Coronary artery (tissue), 2 donors: ENCODE results near the gene GMDS.

ENCODE experiments used
- DNase-seq: peaks from one replicate; pipeline ENCODE4 v3.0.0-alpha.2; 2017; ENCODE audit warnings: low spot score
- H3K27ac ChIP-seq, 2 donors: fragments of 200-600 bp; sonication (generic); one replicate each; pipeline ENCODE4 v1.5.1; 2016 to 2019
- H3K4me3 ChIP-seq: fragments of 200-600 bp; sonication (generic); 2 replicates; pipeline ENCODE4 v1.5.1; 2016; ENCODE audit warnings: mild to moderate bottlenecking, moderate library complexity
- CTCF ChIP-seq: fragments of 200-600 bp; sonication (generic); IDR thresholded peaks from one replicate; pipeline ENCODE4 v1.5.1; 2019; ENCODE audit warnings: antibody characterized with exemption

GMDS gene

GRCh38 chr6:2118136-2118535, 127.3 kb downstream of the GMDS start:
- Histone ChIP-seq H3K27ac (peak overlapping the region; percentile 52 to 87), H3K4me3 (peak overlapping the region; percentile 27)
- DNase-seq: no peak
- TF ChIP-seq CTCF: no peak

GRCh38 chr6:2117447-2117846, 128.0 kb downstream of the GMDS start:
- H3K4me3 ChIP-seq: peak overlapping the region; percentile 27
- peak overlapping the region; percentile 52 to 87 for H3K27ac ChIP-seq
- TF ChIP-seq CTCF: no peak
- DNase-seq: no peak

GRCh38 chr6:2116496-2116895, 128.9 kb downstream of the GMDS start:
- peak overlapping the region in 1 of 2 donors; percentile 55 for H3K27ac ChIP-seq
- TF ChIP-seq CTCF: no peak
- DNase-seq: no peak
- H3K4me3 ChIP-seq: no peak overlapping the region

- DNase-seq: no peak
- no peak overlapping the region for H3K27ac ChIP-seq
- no peak for TF ChIP-seq CTCF
Observed at GRCh38 chr6:2114100-2114499, 131.3 kb downstream of the GMDS start.

GRCh38 chr6:2111162-2111677, 134.2 kb downstream of the GMDS start:
- no peak for DNase-seq
- no peak for TF ChIP-seq CTCF
- Histone ChIP-seq H3K27ac (peak overlapping the region; percentile 73 to 76), H3K4me3 (peak overlapping the region; percentile 38)

More at GRCh38 chr6:2114100-2114499, 131.3 kb downstream of the GMDS start:
- no peak overlapping the region for H3K4me3 ChIP-seq

DNA sequence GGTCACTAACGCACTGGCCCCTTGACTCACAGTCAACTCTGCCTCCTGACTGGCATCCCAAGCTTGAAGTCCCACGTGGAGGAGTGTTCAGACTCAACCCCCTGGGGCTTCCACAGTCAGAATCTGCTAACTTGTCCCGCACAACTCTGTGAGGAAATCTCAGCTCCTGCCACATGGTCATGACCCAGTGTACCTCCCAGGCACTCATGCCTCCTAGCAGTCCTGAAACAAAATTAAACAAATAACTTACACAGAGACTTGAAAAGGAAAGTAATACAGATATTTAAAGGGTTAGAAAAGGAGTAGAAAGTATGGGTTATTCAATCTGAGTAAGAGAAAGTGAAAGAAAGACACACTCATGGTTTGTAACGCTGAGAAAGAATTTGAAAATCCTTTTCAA, 134.9 kb downstream of the GMDS start:
- DNase-seq: no peak
- peak overlapping the region; percentile 38 for H3K4me3 ChIP-seq
- H3K27ac ChIP-seq: peak overlapping the region; percentile 73 to 76
- no peak for TF ChIP-seq CTCF

GRCh38 chr6:2109796-2110195, 135.6 kb downstream of the GMDS start:
- H3K4me3 ChIP-seq: no peak overlapping the region
- H3K27ac ChIP-seq: peak overlapping the region; percentile 73 to 76
- no peak for DNase-seq
- TF ChIP-seq CTCF: no peak
